ENCODE results near the gene SRXN1. TPM values are rescaled to one million over a fixed set of nuclear protein-coding genes. Genes with fewer than 3 reads are reported as not detected.
"Not testable (repeated sequence)": the region's sequence is repeated elsewhere in the genome, so short reads cannot be mapped to it uniquely, and the experiment has no call there.

SRXN1 gene
- 10 to 100 TPM; 12.6 to 13.5 TPM for total RNA-seq

GRCh38 chr20:653110-653589 is at the start of gene SRXN1:
TSS of gene SRXN1 (minus strand) at chr20:653200. CDS start at chr20:653185, 15 bp downstream.
- Mint-ChIP-seq H3K4me1 (peaks cover 24% of the 10 kb centered on the region), H3K27me3 (peaks cover 8% of the 10 kb centered on the region), H3K9me3 (ENCODE audit: low read depth) (no peaks in the 10 kb centered on the region), H3K36me3 (ENCODE audit: low read depth) (peaks cover 16% of the 10 kb centered on the region), H3K4me3 (peak within 1 kb of the TSS; percentile 76), H3K27ac (peak within 1 kb of the TSS; percentile 80)
- intact Hi-C loops (cut with DNase I, micrococcal nuclease) = loop anchor here (1.0 to 5.0 kb wide), 9 partner anchors 22 to 465 kb away; partner anchors contain the start of genes CSNK2A1 (in 1 of the 2), FAM110A (in 1 of the 2), PSMF1 (in 1 of the 2) and RBCK1 (in 1 of the 2)
- DNase-seq (peak; percentile 91), ATAC-seq (peak; percentile 93)
- ChIA-PET CTCF (no interaction called here), POLR2A (no interaction called here)

GRCh38 chr20:701401-702129 is 48.6 kb upstream of the SRXN1 start:
- no peak overlapping the region for H3K4me3 Mint-ChIP-seq
- intact Hi-C loops (cut with DNase I, micrococcal nuclease) = no loop called here
- no peaks in the 10 kb centered on the region for H3K9me3 Mint-ChIP-seq (ENCODE audit: low read depth)
- no peak overlapping the region for H3K27ac Mint-ChIP-seq
- no peak for DNase-seq
- POLR2A ChIA-PET = no interaction called here
- no peaks in the 10 kb centered on the region for H3K4me1 Mint-ChIP-seq
- ATAC-seq = no peak
- peaks cover 5% of the 10 kb centered on the region for H3K27me3 Mint-ChIP-seq
- CTCF ChIA-PET = no interaction called here
- no peaks in the 10 kb centered on the region for H3K36me3 Mint-ChIP-seq (ENCODE audit: low read depth)

GRCh38 chr20:699811-700338 is 46.9 kb upstream of the SRXN1 start:
- Mint-ChIP-seq H3K9me3 (ENCODE audit: low read depth) (no peaks in the 10 kb centered on the region), H3K36me3 (ENCODE audit: low read depth) (no peaks in the 10 kb centered on the region), H3K4me1 (no peaks in the 10 kb centered on the region), H3K4me3 (no peak overlapping the region), H3K27me3 (peaks cover 2% of the 10 kb centered on the region), H3K27ac (no peak overlapping the region)
- ChIA-PET CTCF (no interaction called here), POLR2A (no interaction called here)
- no peak for ATAC-seq
- DNase-seq = no peak
- intact Hi-C loops (cut with DNase I, micrococcal nuclease) = no loop called here

- H3K36me3 Mint-ChIP-seq (ENCODE audit: low read depth) = no peaks in the 10 kb centered on the region
- no peak overlapping the region for H3K27ac Mint-ChIP-seq
- no peaks in the 10 kb centered on the region for H3K4me1 Mint-ChIP-seq
- DNase-seq (no peak), ATAC-seq (no peak)
- no peak overlapping the region for H3K4me3 Mint-ChIP-seq
- H3K27me3 Mint-ChIP-seq = peaks cover 2% of the 10 kb centered on the region
- CTCF ChIA-PET = interaction anchor here (0.8 kb wide), 1 partner anchor 8 kb away, joined by 3 read pairs; no protein-coding TSS in a partner anchor
- intact Hi-C loops (cut with DNase I, micrococcal nuclease) = no loop called here
- POLR2A ChIA-PET = no interaction called here
- H3K9me3 Mint-ChIP-seq (ENCODE audit: low read depth) = no peaks in the 10 kb centered on the region
Observed at GRCh38 chr20:699342-699741, 46.3 kb upstream of the SRXN1 start.

- ATAC-seq = no peak
- Mint-ChIP-seq H3K9me3 (ENCODE audit: low read depth) (no peaks in the 10 kb centered on the region), H3K4me3 (no peak overlapping the region), H3K36me3 (ENCODE audit: low read depth) (no peaks in the 10 kb centered on the region), H3K27ac (no peak overlapping the region), H3K4me1 (no peaks in the 10 kb centered on the region), H3K27me3 (peaks cover 2% of the 10 kb centered on the region)
- ChIA-PET CTCF (no interaction called here), POLR2A (no interaction called here)
- DNase-seq = no peak
- intact Hi-C loops (cut with DNase I, micrococcal nuclease) = no loop called here
Observed at GRCh38 chr20:698276-698675, 45.3 kb upstream of the SRXN1 start.

GRCh38 chr20:697826-698225 is 44.8 kb upstream of the SRXN1 start:
- DNase-seq (no peak), ATAC-seq (no peak)
- peaks cover 2% of the 10 kb centered on the region for H3K27me3 Mint-ChIP-seq
- intact Hi-C loops (cut with DNase I, micrococcal nuclease) = no loop called here
- H3K9me3 Mint-ChIP-seq (ENCODE audit: low read depth) = no peaks in the 10 kb centered on the region
- ChIA-PET CTCF (interaction anchor here (0.6 kb wide), 1 partner anchor 211 kb away, joined by 3 read pairs; no protein-coding TSS in a partner anchor), POLR2A (no interaction called here)
- no peaks in the 10 kb centered on the region for H3K36me3 Mint-ChIP-seq (ENCODE audit: low read depth)
- no peak overlapping the region for H3K4me3 Mint-ChIP-seq
- no peak overlapping the region for H3K27ac Mint-ChIP-seq
- no peaks in the 10 kb centered on the region for H3K4me1 Mint-ChIP-seq

GRCh38 chr20:695165-695866 is 42.3 kb upstream of the SRXN1 start:
- H3K4me3 Mint-ChIP-seq = no peak overlapping the region
- H3K4me1 Mint-ChIP-seq = no peaks in the 10 kb centered on the region
- no peak overlapping the region for H3K27ac Mint-ChIP-seq
- DNase-seq (no peak), ATAC-seq (no peak)
- no peaks in the 10 kb centered on the region for H3K36me3 Mint-ChIP-seq (ENCODE audit: low read depth)
- CTCF ChIA-PET = interaction anchor here (0.8 kb wide), 1 partner anchor 16 kb away, joined by 3 read pairs; no protein-coding TSS in a partner anchor
- POLR2A ChIA-PET = interaction anchor here (0.8 kb wide), 1 partner anchor 24 kb away, joined by 7 read pairs; no protein-coding TSS in a partner anchor
- intact Hi-C loops (cut with DNase I, micrococcal nuclease) = no loop called here
- H3K9me3 Mint-ChIP-seq (ENCODE audit: low read depth) = no peaks in the 10 kb centered on the region
- H3K27me3 Mint-ChIP-seq = peaks cover 6% of the 10 kb centered on the region

GRCh38 chr20:694496-694895 is 41.5 kb upstream of the SRXN1 start:
- no peak for DNase-seq
- ATAC-seq = no peak
- intact Hi-C loops (cut with DNase I, micrococcal nuclease) = no loop called here
- H3K27ac Mint-ChIP-seq = no peak overlapping the region
- no peaks in the 10 kb centered on the region for H3K4me1 Mint-ChIP-seq
- no peaks in the 10 kb centered on the region for H3K9me3 Mint-ChIP-seq (ENCODE audit: low read depth)
- ChIA-PET CTCF (no interaction called here), POLR2A (no interaction called here)
- H3K36me3 Mint-ChIP-seq (ENCODE audit: low read depth) = no peaks in the 10 kb centered on the region
- no peak overlapping the region for H3K4me3 Mint-ChIP-seq
- peaks cover 6% of the 10 kb centered on the region for H3K27me3 Mint-ChIP-seq

- H3K4me1 Mint-ChIP-seq; POLR2A ChIA-PET; DNase-seq; H3K4me3 Mint-ChIP-seq; CTCF ChIA-PET; H3K27ac Mint-ChIP-seq; ATAC-seq; H3K36me3 Mint-ChIP-seq (ENCODE audit: low read depth); intact Hi-C loops (cut with DNase I, micrococcal nuclease); H3K27me3 Mint-ChIP-seq; H3K9me3 Mint-ChIP-seq (ENCODE audit: low read depth): not testable (repeated sequence)
Observed at GRCh38 chr20:693786-694185, 40.8 kb upstream of the SRXN1 start.

- POLR2A ChIA-PET = no interaction called here
- intact Hi-C loops (cut with DNase I, micrococcal nuclease) = no loop called here
- Mint-ChIP-seq H3K4me3 (no peak overlapping the region), H3K4me1 (no peaks in the 10 kb centered on the region), H3K27ac (no peak overlapping the region), H3K27me3 (peaks cover 6% of the 10 kb centered on the region), H3K9me3 (ENCODE audit: low read depth) (no peaks in the 10 kb centered on the region), H3K36me3 (ENCODE audit: low read depth) (no peaks in the 10 kb centered on the region)
- ATAC-seq (no peak), DNase-seq (no peak)
- CTCF ChIA-PET = no interaction called here
Observed at GRCh38 chr20:692044-692443, 39.0 kb upstream of the SRXN1 start.

GRCh38 chr20:689947-690346 is 36.9 kb upstream of the SRXN1 start:
- Mint-ChIP-seq H3K27ac (no peak overlapping the region), H3K9me3 (ENCODE audit: low read depth) (no peaks in the 10 kb centered on the region), H3K4me1 (no peaks in the 10 kb centered on the region), H3K4me3 (no peak overlapping the region), H3K27me3 (peaks cover 6% of the 10 kb centered on the region), H3K36me3 (ENCODE audit: low read depth) (no peaks in the 10 kb centered on the region)
- intact Hi-C loops (cut with DNase I, micrococcal nuclease) = no loop called here
- CTCF ChIA-PET = no interaction called here
- ATAC-seq (no peak), DNase-seq (no peak)
- POLR2A ChIA-PET = no interaction called here

- ATAC-seq (no peak), DNase-seq (no peak)
- intact Hi-C loops (cut with DNase I, micrococcal nuclease) = no loop called here
- no peak overlapping the region for H3K4me3 Mint-ChIP-seq
- ChIA-PET POLR2A (no interaction called here), CTCF (no interaction called here)
- H3K27me3 Mint-ChIP-seq = peaks cover 6% of the 10 kb centered on the region
- no peaks in the 10 kb centered on the region for H3K36me3 Mint-ChIP-seq (ENCODE audit: low read depth)
- no peak overlapping the region for H3K27ac Mint-ChIP-seq
- no peaks in the 10 kb centered on the region for H3K4me1 Mint-ChIP-seq
- H3K9me3 Mint-ChIP-seq (ENCODE audit: low read depth) = no peaks in the 10 kb centered on the region
Observed at GRCh38 chr20:689348-689747, 36.3 kb upstream of the SRXN1 start.

Data from activated CD4-positive, alpha-beta T cell treated with anti-CD3 and anti-CD28 coated beads for 36 hours (primary cell).